GM12801 (cell line): ENCODE data around the gene PIR.

Experiments used
- TF ChIP-seq, protein P1 (sequence below): IDR thresholded peaks from one replicate; pipeline ENCODE4 v1.5.1; 2011; ENCODE audit warnings: control low read depth; ENCODE audit not compliant: insufficient read length; ENCODE audit errors: extremely low read depth

PIR gene

DNA sequence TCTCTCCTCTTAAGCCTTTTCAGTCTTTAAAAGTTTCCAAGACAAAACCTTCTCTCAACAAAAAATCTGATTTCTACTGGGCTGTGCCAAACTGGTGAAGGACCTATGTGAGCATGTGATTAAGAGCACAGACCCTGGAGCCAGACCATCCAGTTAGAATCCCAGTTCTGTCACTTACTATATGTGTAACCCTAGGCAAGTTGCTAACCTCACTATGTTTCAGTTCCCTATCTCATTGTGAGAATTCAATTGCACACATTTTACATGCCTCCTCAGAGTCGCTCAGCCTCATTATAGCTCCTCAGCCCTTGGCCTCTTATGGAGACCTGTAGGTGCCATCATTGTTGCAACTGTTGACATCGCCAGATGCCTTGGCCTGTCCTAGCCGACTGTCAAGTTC lies 54.8 kb downstream of the PIR start:
- TF ChIP-seq, protein P1, sequence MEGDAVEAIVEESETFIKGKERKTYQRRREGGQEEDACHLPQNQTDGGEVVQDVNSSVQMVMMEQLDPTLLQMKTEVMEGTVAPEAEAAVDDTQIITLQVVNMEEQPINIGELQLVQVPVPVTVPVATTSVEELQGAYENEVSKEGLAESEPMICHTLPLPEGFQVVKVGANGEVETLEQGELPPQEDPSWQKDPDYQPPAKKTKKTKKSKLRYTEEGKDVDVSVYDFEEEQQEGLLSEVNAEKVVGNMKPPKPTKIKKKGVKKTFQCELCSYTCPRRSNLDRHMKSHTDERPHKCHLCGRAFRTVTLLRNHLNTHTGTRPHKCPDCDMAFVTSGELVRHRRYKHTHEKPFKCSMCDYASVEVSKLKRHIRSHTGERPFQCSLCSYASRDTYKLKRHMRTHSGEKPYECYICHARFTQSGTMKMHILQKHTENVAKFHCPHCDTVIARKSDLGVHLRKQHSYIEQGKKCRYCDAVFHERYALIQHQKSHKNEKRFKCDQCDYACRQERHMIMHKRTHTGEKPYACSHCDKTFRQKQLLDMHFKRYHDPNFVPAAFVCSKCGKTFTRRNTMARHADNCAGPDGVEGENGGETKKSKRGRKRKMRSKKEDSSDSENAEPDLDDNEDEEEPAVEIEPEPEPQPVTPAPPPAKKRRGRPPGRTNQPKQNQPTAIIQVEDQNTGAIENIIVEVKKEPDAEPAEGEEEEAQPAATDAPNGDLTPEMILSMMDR: no peak

DNA sequence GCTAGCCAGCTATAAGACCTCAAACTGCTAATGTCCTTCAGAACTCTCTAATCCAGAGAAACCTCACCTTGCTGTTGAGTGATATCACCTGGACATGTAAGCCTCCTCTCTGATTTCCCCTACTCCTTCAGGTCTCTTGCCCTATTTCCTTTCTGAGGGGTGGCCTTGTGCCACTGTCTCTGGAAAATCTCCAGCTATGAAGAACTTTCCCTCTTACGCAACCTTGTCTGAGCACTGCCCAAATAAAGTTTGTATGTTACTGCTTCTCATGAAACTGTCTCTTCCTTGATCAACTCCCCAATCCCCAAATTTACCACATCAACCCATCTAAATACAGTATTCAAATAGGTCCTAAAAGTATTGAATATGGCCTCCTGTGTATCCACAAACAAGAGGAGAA lies 55.4 kb downstream of the PIR start:
- TF ChIP-seq, protein P1: no peak

DNA sequence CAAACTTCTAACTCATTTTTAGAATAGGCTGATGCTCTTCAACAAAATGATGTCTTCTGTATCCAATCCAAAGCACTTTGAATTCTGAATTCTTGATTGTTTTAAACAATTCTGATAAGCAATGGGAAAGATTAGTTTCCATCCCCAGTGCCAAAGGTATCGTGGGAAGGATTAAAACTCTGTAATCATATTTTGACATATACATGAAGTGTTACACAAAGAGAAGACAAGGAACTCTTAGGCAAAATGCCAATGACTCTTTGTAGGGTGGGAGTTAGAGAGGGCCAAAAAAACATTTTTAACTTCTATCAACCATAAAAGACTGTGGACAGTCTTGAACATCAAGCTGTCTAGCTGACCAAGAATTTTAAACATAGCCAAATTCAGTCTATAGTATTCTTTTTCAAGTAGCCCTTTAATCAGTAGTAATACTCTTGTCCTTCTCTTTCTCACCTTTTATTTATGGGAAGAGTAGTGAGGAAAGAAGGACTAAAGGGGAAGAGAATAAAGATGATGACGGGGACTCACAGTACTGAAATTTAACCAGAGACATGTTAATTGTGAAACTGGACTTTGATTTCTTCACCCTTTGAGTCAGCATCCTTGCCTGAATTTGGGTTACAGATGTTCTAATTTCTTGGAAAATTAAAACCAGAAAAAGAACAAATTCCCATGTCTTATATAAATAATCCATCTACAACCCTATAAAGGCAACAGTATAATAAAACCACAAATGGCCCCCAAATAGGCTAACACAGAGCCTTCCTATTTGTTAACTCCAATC lies 57.1 kb downstream of the PIR start:
- TF ChIP-seq, protein P1: no peak

DNA sequence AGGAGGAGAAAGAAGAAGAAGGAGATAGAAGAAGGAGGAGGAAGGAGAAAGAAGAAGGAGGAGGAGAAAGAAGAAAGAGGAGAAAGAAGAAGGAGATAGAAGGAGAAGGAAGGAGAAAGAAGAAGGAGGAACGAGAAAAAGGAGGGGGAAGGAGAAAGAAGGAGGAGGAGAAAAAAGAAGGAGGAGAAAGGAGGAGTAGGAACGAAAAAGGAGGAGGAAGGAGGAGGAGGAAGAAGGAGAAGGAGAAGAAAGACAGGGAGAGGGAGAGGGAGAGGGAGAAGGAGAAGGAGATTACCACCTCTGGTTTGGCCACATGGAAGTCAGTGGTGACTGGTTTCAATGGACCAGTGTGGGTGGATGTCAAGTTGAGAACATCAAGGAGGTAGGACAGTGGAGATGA lies 58.9 kb downstream of the PIR start:
- TF ChIP-seq, protein P1: no peak

DNA sequence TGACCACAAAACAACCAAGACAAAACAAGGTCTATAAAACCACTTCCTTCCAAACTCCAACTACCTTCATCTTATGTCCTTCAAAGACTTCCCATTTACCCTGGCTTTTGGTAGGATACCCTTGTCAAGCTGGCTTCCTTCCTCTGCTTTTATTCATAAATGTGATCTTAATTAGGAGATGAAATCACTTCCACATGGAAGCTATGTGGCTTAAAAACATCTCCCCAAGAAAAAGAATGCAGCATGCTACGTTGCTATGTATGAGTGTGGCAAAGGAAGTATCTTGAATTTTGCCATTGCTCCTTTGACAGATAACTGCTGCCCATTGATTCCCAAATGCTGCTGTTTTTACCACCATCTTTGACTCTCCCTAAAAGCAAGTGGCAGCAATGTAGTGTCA lies 62.5 kb downstream of the PIR start:
- TF ChIP-seq, protein P1: no peak

DNA sequence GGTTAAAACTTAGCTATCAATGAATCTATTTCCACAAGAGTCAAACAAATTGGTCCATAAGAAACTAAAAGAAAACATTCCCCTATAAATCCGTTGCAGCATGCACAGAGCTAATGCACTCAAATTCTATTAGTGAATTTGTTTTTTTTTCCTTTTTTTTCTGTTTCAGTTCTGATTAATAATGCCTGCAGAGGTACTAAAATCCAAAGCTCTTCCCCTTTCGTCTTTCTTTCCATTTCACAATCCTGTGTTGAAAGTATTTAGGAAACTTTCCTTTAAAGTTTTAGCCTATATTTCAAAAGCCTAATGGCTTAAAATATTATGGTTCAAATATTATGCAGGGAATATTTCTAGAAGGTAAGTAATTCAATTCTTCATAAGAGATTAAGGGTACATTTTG lies 63.1 kb downstream of the PIR start:
- TF ChIP-seq, protein P1: no peak

DNA sequence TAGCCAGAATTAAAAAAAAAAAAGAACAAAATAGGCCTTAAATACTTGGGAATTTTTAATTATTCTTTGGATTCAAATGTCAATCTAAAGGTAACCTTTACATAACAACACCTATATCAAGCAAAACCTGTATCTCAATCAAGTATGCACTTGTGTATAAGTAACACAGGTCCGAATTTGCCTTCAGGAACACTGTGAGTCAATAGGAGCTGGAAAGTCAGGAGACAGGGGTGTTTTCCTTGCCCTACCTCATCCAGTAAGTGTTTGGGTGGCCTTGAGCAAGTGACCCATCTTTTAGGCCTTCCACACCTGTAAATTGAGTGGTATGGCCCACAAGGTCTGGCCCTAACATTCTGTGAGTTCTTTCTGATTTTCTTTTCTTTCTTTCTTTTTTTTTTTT lies 68.1 kb downstream of the PIR start:
- TF ChIP-seq, protein P1: no peak

DNA sequence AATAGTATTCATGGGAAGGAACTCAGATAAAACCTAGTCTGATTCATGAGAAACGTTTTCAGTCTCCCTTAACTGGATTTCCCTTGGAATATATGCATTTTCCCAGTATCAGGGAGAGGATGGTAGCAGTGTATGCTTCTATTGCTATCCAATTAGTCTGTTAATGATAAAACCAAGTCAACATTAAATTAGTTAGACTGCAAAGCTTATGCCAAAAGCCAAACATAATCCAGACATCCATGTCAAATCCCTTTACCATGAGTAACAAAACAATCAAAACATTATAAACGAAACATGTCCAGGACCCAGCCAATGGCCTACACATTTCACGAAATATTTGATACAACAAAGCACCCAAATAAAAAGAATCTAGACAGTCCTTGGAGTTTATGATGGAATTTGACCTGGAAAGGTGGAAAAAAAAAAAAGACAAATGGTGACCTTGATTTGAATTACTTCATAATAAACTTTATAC lies 74.4 kb downstream of the PIR start:
- TF ChIP-seq, protein P1: no peak
